GM15510 (cell line): ENCODE data around the gene TAS2R30.

Experiments used
- POLR2A ChIP-seq: IDR thresholded peaks from 3 replicates; pipeline ENCODE4 v1.6.1; 2011; ENCODE audit warnings: borderline replicate concordance; ENCODE audit not compliant: insufficient read length; ENCODE audit errors: extremely low read depth

Gene TAS2R30

DNA sequence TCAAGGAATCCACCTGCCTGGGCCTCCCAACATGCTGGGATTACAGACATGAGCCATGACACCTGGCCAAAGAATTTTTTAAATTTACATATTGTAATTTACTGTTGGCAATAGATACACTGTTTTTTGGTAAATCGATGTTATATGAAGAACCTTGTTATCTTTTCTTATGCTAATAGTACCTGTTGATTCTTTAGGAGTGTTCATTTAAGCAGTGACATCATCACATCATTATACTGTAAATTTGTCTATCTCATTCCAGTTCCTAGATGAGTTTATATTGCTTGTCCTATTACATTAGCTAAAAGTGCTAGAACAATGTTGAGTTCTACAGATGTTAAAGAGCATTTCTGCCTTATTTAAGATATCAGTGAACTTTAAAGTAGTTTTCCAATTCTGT, 13.0 kb upstream of the TAS2R30 start:
- TF ChIP-seq POLR2A = no peak

DNA sequence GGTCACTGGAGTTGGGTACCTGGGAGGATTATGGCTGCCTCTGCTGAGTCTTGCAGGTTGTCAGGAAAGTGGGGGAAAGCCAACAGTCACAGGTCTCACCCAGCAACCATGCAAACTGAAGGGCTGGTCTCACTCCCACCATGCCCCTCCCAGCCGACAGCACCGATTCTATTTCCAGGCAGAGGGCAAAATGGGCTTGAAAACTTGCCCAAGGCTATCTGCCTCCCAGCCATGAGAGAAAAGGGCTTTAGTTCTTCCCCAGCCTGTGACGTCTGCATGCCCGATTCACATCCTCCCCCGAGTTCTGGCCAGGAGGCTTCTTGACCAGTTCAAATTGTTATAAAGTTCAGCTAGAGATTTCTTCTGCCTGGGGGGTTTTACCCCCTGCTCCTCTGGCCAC, 9.9 kb upstream of the TAS2R30 start:
- TF ChIP-seq POLR2A = no peak

DNA sequence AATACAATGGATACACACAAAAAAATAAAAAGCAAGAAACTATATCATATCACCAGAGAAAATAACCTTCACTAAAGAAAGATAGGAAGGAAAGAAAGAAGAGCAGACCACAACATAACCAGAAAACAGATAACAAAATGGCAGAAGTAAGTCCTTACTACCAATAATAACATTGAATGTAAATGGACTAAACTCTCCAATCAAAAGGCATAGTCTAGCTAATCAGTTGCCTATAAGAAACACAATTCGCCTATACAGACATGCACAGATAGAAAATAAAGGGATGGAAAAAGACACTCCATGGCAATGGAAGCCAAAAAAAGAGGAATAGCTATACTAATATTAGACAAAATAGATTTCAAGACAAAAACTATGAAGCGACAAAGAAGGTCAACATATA, 8.9 kb upstream of the TAS2R30 start:
- TF ChIP-seq POLR2A = no peak

DNA sequence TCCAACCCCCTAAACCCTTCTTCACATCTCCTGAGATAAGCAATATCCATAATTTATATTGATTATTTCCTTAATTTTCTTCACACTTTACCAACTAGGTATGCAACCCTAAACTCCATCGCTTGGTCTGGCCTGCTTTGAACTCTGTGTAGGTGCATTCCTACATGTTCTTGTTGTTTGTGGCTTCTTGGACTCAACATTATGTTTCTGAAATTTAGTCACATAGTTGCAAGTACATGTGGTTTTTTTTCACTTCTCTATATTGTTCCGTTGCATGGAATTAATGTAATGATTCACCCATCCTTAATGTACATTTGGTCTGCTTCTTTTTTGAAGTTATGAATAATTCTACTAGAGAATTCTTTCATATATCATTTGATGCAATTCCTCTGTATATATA, 1.6 kb upstream of the TAS2R30 start:
- TF ChIP-seq POLR2A = no peak

DNA sequence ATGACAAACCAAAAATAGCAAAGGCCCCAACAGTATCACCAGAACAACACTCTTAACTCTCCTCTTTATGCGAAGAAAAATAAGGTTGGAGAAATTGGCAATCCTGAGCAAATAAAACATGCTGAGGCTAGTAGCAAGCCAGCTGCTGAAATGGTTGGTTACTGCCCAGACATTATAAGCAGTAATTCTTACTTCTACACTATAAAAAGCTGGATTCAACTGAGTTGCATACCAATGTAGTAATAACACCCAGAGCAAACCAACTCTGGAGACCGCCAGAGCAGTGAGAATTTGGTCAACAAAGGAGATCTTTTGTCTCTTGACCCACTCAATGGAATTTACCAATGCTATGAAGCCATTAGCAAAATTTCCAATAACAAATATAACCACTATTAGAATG, 628 bp downstream of the TAS2R30 start:
- TF ChIP-seq POLR2A = no peak

DNA sequence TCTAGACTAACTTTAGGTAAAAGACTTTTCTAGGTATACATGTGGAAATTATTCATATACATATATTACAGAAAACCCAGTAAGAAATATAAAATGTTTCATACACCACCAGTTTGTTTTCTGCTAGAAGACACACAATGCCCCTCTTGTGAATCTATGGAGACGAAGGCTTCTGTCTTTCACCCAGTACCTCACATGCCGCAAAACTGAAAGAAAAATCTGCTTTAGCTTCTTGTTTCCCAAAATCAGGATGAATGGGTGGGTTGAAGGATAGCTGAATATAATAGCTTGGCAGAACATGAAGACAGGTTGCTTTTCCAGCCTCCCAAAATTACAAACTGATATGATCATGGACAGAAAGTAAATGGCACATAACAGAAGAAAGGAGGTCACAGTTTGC, 1.3 kb downstream of the TAS2R30 start:
- no peak for TF ChIP-seq POLR2A

DNA sequence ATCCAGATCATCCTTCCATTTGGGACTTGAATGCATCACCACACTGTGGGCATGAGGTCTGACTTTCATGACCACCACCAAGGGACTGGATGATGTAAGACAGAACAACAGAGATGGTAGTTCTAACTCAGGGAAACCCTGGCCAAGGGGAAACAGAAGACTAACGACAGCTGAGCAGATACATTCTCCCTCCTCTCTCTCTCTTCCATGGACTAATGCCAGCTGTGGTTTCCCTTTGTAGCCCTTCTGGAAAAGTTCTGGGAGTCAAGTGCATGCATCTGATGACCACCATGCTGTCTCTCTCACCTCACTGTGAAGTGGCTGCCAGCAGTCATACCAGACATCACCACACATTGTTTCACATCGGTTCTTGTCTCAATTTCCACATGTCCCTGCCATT, 3.4 kb downstream of the TAS2R30 start:
- TF ChIP-seq POLR2A = no peak

DNA sequence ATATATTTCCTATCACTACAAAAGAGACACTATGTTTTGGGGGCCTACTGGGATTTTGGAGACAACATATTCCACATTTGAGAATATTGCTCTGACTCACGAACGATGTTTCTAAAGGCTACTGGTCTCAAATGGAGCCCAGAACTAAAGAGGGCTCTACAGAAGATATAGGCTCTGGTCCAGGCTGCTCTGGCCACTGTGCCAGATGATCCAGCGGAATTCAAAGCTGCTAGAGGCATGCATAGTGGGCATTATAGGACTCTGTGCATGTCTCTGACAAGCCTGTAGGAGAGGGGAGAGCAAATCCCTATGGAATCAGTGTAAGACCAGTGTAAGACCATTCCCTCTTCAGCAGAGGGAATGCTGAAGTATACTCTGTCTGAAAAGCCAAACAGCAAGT, 4.1 kb downstream of the TAS2R30 start:
- no peak for TF ChIP-seq POLR2A

DNA sequence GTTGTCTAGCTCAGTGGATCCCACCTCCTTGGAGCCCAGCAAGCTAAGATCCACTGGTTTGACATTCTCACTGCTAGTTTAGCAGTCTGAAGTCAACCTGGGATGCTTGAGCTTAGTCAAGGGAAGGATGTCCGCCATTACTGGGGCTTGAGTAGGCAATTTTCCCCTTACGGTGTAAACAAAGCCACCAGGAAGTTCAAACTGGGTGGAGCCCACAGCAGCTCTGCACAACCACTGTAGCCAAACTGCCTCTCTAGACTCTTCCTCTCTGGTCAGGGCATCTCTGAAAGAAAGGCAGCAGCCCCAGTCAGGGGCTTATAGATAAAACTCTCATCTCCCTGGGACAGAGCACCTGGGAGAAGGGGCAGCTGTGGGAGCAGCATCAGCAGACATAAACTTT, 25.6 kb downstream of the TAS2R30 start:
- no peak for TF ChIP-seq POLR2A

DNA sequence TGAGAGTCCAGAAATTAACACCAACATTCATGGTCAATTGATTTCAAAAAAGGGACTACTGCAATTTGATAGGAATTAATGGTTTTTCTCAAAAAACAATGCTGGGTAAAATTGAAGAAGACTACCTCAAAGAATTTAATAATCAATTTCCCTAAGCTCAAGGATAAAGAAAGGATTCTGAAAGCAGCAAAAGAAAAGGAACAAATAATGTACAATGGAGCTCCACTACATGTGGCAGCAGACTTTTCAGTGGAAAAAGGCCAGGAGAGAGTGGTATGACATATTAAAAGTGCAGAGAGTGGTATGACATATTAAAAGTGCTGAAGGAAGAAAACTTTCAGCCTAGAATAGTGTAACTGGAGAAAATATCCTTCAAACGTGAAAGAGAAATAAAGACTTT, 26.7 kb downstream of the TAS2R30 start:
- no peak for TF ChIP-seq POLR2A

DNA sequence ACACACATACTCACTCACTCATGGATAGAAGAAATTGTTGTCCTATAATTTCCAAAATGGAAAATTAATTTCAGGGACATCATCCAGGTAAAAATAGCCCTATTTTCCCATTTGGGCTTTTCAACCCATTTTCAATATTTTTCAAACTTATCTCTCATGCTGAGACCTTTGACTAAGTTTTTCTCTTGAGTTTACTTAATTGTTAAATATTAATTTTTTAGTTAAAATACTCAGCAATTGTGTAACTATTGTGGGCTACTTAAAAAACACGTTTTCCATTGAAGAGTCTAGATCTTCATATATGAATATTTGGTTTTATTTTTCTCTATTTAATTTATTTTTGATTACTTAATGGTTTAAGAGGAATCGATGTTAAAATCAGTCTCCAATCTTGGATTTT, 28.2 kb downstream of the TAS2R30 start:
- TF ChIP-seq POLR2A = no peak

DNA sequence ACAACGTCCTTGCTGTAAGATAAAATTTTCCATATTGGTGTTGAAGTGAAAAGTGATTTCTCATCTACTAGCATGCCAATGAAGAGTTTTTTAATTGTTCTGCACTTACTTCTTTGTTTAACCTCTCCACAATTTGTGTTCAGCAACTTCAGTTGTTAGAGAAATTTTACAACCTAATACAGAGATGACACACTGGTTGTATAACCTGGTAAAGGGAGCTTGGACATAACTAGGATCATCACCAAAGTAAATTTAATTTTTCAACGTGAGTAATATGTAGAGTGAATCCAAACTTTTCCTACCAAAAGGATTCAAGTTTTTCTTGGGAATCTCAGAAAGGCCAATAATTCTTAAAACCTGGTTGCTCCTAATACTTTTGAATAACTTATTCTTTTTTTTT, 28.9 kb downstream of the TAS2R30 start:
- no peak for TF ChIP-seq POLR2A

DNA sequence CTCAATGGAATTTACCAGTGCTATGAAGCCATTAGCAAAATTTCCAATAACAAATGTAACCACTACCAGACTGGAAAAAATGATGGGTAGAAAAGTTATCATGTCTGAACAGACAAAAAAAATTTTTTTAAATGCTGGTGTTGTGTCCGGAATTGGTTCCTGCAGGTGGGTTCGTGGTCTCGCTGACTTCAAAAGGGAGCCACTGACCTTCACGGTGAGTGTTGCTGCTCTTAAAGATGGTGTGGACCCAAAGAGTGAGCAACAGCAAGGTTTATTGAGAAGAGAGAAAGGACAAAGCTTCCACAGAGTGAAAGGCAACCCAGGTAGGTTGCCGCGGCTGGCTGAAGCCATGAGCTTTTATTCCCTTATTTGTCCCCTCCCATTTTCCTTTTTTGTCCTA, 42.3 kb downstream of the TAS2R30 start, which contains the start of gene TAS2R43:
Gene TAS2R43, minus strand, starts transcription at position 186 of the 400 bp plus-strand sequence. Its CDS starts 84 bp downstream, at position 102.
- no peak for TF ChIP-seq POLR2A

DNA sequence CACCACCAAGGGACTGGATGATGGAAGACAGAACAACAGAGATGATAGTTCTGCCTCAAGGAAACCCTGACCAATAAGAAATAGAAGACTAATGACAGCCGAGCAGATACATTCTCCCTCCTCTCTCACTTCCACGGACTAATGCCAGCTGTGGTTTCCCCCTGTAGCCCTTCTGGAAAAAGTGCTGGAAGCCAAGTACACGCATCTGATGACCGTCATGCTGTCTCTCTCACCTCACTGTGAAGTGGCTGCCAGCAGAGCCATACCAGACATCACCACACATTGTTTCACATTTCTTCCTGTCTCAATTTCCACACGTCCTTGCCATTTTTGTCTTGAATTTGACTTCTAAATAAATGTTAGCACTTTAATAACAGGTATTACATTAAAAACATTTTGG, 45.2 kb downstream of the TAS2R30 start:
- TF ChIP-seq POLR2A = no peak

DNA sequence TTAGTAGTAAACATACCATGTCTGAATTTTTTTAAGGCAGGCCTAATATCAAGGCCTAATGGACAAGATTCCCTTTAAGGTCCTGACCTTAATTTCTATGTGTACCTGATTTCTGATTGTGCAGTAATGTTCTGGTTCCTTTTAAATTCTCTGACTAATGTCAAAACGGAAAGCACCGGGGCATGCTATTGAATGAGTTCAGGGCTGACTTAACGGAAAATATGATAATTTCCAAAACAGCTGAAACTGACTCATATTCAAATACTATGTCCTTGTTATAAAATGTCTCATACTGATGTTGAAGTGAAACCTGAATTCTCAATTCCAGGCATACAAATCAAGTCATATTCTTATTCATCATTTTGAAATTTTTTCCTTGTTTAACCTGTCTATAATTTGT, 49.0 kb downstream of the TAS2R30 start:
- no peak for TF ChIP-seq POLR2A
